Testis (tissue), 2 donors: ENCODE data around the gene OCIAD2.

Experiments
- CTCF ChIP-seq, 3 experiments: fragments of 450-650 bp in 2 of 3; fragments of 200-600 bp in 1 of 3; sonication (generic) in 1 of 3; IDR thresholded peaks; one replicate each; pipeline ENCODE4 v1.5.1; 2016 to 2019; ENCODE audit warnings: antibody characterized with exemption in 3 of 3, mild to moderate bottlenecking in 2 of 3, moderate library complexity in 1 of 3
- POLR2A ChIP-seq: fragments of 450-650 bp; IDR thresholded peaks from one replicate; pipeline ENCODE4 v1.6.1; 2017; ENCODE audit warnings: antibody characterized with exemption, mild to moderate bottlenecking, moderate library complexity

- TF ChIP-seq CTCF (IDR thresholded peaks at IDR 0.05) (no peak), POLR2A (no peak)
These were observed 42.5 kb upstream of the OCIAD2 start for GRCh38 chr4:48949086-48949485.
